Measurements from ENCODE around the gene HECW1. TPM values are rescaled to one million over a fixed set of nuclear protein-coding genes. Genes with fewer than 3 reads are reported as not detected.

Gene HECW1
- total and polyA plus RNA-seq, 10 of the 15 experiments (the other 5 are each of a cell fraction or from before 2014, with no cell fraction given), result under 0.01 to 0.31 (median 0.04) TPM; not detected in 3

- FAIRE-seq, result no peak
- Histone ChIP-seq H3K36me3 (ENCODE audit: control insufficient read depth in 2 of 2, insufficient read depth in 2 of 2, low read length in 1 of 2) (no peaks in the 10 kb centered on the region), H3K27me3 (replicated peaks in 1 of 2; ENCODE audit: control insufficient read depth in 2 of 2, insufficient read depth in 2 of 2, low read length in 1 of 2) (peaks cover 0 to 3% of the 10 kb centered on the region in 2 experiments; a peak in 1 of 4 replicates), H3K9ac (ENCODE audit: control insufficient read depth, insufficient read depth, low read length) (no peak overlapping the region), H3K27ac (ENCODE audit: control insufficient read depth, insufficient read depth) (no peak overlapping the region), H4K20me1 (ENCODE audit: control insufficient read depth, insufficient read depth) (no peaks in the 10 kb centered on the region), H3K79me2 (ENCODE audit: control insufficient read depth, insufficient read depth, low read length) (no peaks in the 10 kb centered on the region), H2AFZ (ENCODE audit: control insufficient read depth, low read depth, low read length) (no peak overlapping the region), H3K4me1 (ENCODE audit: control insufficient read depth, insufficient read depth, low read length) (no peaks in the 10 kb centered on the region), H3K4me3 (no peak overlapping the region), H3K4me2 (ENCODE audit: control insufficient read depth, insufficient read depth) (no peak overlapping the region), H3K9me3 (replicated peaks; ENCODE audit: control insufficient read depth, insufficient read depth, low read length) (peaks cover 5% of the 10 kb centered on the region; the same call in 2 of the 3 replicates)
- BruUV-seq (replicated peaks), result no TSS peak
- ChIA-PET RAD21 (ENCODE audit: unreplicated experiment) (no interaction called here), POLR2A (no interaction called here), CTCF (interaction anchor here (0.7 to 2.1 kb wide), 3 partner anchors 9 to 160 kb away, joined by 3 to 6 read pairs (median 3); no protein-coding TSS in a partner anchor), SMC1A (ENCODE audit: uncharacterized antibody, unreplicated experiment) (interaction anchor here (1.1 to 3.6 kb wide), 2 partner anchors 9 to 19 kb away, joined by 3 to 17 read pairs; no protein-coding TSS in a partner anchor)
- 37% methylated on average over 3 of the region's 3 CpGs for WGBS (ENCODE audit: insufficient coverage, insufficient replicate concordance, low lambda C conversion rate, missing lambda C conversion rate)
- in situ Hi-C loops (cut with MboI) (no loop called here), intact Hi-C loops (cut with micrococcal nuclease; ENCODE audit: unreplicated experiment) (no loop called here)
- no peak for ATAC-seq
- DNase-seq (ENCODE audit: low read depth, low spot score), result no peak
- TF ChIP-seq E4F1 (IDR thresholded peaks at IDR 0.05; ENCODE audit: borderline replicate concordance, partially characterized antibody) (no peak), RUNX3 (IDR thresholded peaks at IDR 0.05; ENCODE audit: low read length) (no peak), SPI1 (IDR thresholded peaks at IDR 0.05; ENCODE audit: borderline replicate concordance, insufficient read depth, low read depth, low read length) (no peak), CTCF (IDR thresholded peaks at IDR 0.05 in 2 of 3, conservative IDR thresholded peaks at IDR 0.05 in 1 of 3; ENCODE audit: control insufficient read depth in 2 of 3, extremely low read depth in 1 of 3, insufficient read depth in 1 of 3, low read depth in 3 of 3, low read length in 3 of 3) (no peak), CUX1 (IDR thresholded peaks at IDR 0.05; ENCODE audit: insufficient replicate concordance, low read depth, low read length) (no peak), MXI1 (IDR thresholded peaks at IDR 0.05; ENCODE audit: low read depth, low read length) (no peak), PAX5 (IDR thresholded peaks at IDR 0.05; ENCODE audit: borderline replicate concordance, low read depth, low read length) (no peak), NFIC (IDR thresholded peaks at IDR 0.05; ENCODE audit: low read depth, low read length) (no peak), BACH1 (IDR thresholded peaks at IDR 0.05; ENCODE audit: borderline replicate concordance) (no peak), TCF12 (IDR thresholded peaks at IDR 0.05; ENCODE audit: low read depth, low read length) (no peak), CREB1 (IDR thresholded peaks at IDR 0.05; ENCODE audit: low read depth) (no peak), SMARCA5 (IDR thresholded peaks at IDR 0.05) (no peak), E2F4 (IDR thresholded peaks at IDR 0.05; ENCODE audit: low read depth, low read length) (no peak)
These were observed 183.0 kb downstream of the HECW1 start for GRCh38 chr7:43295429-43295828.

Measured in GM12878 (cell line).